Endothelial cell of umbilical vein (primary cell): ENCODE measurements around the gene HBA2. TPM values are rescaled to one million over a fixed set of nuclear protein-coding genes. Genes with fewer than 3 reads are reported as not detected.

Experiments
- BruUV-seq: library from RNA; stranded (reverse); fragments of 400-500 nt; replicated peaks from 2 replicates; lab custom pipeline; 2021; lab: Mats Ljungman, UMichigan
- CTCF ChIA-PET: fragments of 300-600, 350-600 bp; sonication (Branson Sonifier 250); formaldehyde crosslinking; loops from one replicate; lab custom pipeline; 2021; ENCODE audit warnings: antibody characterized with exemption, inconsistent platforms; lab: Charles Lee
- POLR2A ChIA-PET: fragments of 300-600, 350-600 bp; sonication (Branson Sonifier 250); formaldehyde crosslinking; loops from one replicate; lab custom pipeline; 2021; ENCODE audit warnings: antibody characterized with exemption, inconsistent platforms; lab: Charles Lee
- DNase-seq: peaks from one replicate; pipeline ENCODE4 v3.0.0-alpha.2; 2011; ENCODE audit warnings: low read depth, low spot score
- FAIRE-seq: peaks from 2 replicates; lab custom pipeline; 2011; peaks lifted over from hg19 to GRCh38; lab: Jason Lieb, UNC
- H2AFZ ChIP-seq: 2 replicates; pipeline ENCODE4 v1.6.0; 2012; ENCODE audit warnings: low read depth, low read length, control low read depth, inconsistent platforms
- H3K27ac ChIP-seq: 2 replicates; pipeline ENCODE4 v1.5.1; 2011; ENCODE audit warnings: low read depth, mild to moderate bottlenecking, control low read depth, low read length, moderate library complexity; ENCODE audit not compliant: insufficient read depth
- H3K27me3 ChIP-seq, 2 experiments: 2 replicates each; pipeline versions ENCODE4 v1.6.0 to v1.6.1; 2011; ENCODE audit warnings: low read length in 2 of 2, mixed read lengths in 1 of 2; ENCODE audit not compliant: control insufficient read depth in 2 of 2, insufficient read depth in 2 of 2
- H3K36me3 ChIP-seq, 2 experiments: 2 replicates in 1 of 2; 3 replicates in 1 of 2; pipeline ENCODE4 v1.5.1; 2011; ENCODE audit warnings: low read length in 2 of 2, mild to moderate bottlenecking in 1 of 2, moderate library complexity in 1 of 2; ENCODE audit not compliant: control insufficient read depth in 2 of 2, insufficient read depth in 2 of 2; ENCODE audit errors: extremely low read depth in 1 of 2
- H3K4me1 ChIP-seq: 3 replicates; pipeline ENCODE4 v1.5.1; 2011; ENCODE audit warnings: mild to moderate bottlenecking, low read length; ENCODE audit not compliant: control insufficient read depth, insufficient read depth; ENCODE audit errors: extremely low read depth
- H3K4me2 ChIP-seq: 2 replicates; pipeline ENCODE4 v1.6.1; 2011; ENCODE audit warnings: low read length, control low read depth, mixed read lengths; ENCODE audit not compliant: insufficient read depth
- H3K4me3 ChIP-seq, 3 experiments: fragments of 200-600 bp in 1 of 3; sonication (generic), shearing (Covaris generic) in 1 of 3; replicated peaks in 1 of 3; 2 replicates each; pipeline ENCODE4 v1.5.1; 2011 to 2016; ENCODE audit warnings: control low read depth in 3 of 3, low read length in 3 of 3, mild to moderate bottlenecking in 2 of 3, inconsistent platforms in 1 of 3, low read depth in 1 of 3, moderate library complexity in 1 of 3; ENCODE audit not compliant: insufficient read depth in 1 of 3
- H3K79me2 ChIP-seq: 2 replicates; pipeline ENCODE4 v1.6.0; 2012; ENCODE audit warnings: low read length, inconsistent platforms; ENCODE audit not compliant: control insufficient read depth, insufficient read depth
- H3K9ac ChIP-seq: replicated peaks from 2 replicates; pipeline ENCODE3; 2011; ENCODE audit warnings: low read length, control low read depth; ENCODE audit not compliant: insufficient read depth; ENCODE audit errors: extremely low read depth
- H3K9me1 ChIP-seq: replicated peaks from 3 replicates; pipeline ENCODE4 v1.6.0; 2011; ENCODE audit warnings: mild to moderate bottlenecking, low read length; ENCODE audit not compliant: control insufficient read depth, insufficient read depth; ENCODE audit errors: extremely low read depth
- H3K9me3 ChIP-seq: replicated peaks from 2 replicates; pipeline ENCODE4 v1.5.1; 2012; ENCODE audit warnings: low read length, inconsistent platforms; ENCODE audit not compliant: control insufficient read depth, insufficient read depth
- H4K20me1 ChIP-seq: replicated peaks from 2 replicates; pipeline ENCODE3; 2011; ENCODE audit warnings: mild to moderate bottlenecking, low read length; ENCODE audit not compliant: control insufficient read depth, insufficient read depth; ENCODE audit errors: extremely low read depth
- JUN ChIP-seq: IDR thresholded peaks from 2 replicates; pipeline ENCODE4 v1.6.1; 2011; ENCODE audit warnings: borderline replicate concordance, low read depth; ENCODE audit not compliant: insufficient read length, insufficient read depth
- POLR2A ChIP-seq: IDR thresholded peaks from 2 replicates; pipeline ENCODE4 v1.6.1; 2012; ENCODE audit warnings: low read depth, mild to moderate bottlenecking, control low read depth, low read length
- POLR2AphosphoS5 ChIP-seq: IDR thresholded peaks from 2 replicates; pipeline ENCODE4 v1.6.1; 2012; ENCODE audit warnings: low read depth, mild to moderate bottlenecking, control low read depth, low read length, moderate library complexity; ENCODE audit not compliant: insufficient read depth
- dilution Hi-C: fragments of 300-500 bp; cut with MboI; formaldehyde crosslinking; loops from one replicate; pipeline ENCODE4 v1.15.0; 2019; ENCODE audit warnings: low sequenced_read_pairs; ENCODE audit not compliant: extremely low pct_ligation_motif_present
- intact Hi-C: fragments of 100-400 bp; cut with micrococcal nuclease; formaldehyde crosslinking; loops from one replicate; pipeline ENCODE4 v1.10.0; 2022
- polyA plus RNA-seq, 4 experiments: library from polyadenylated mRNA; depleted of rRNA in 3 of 4; stranded (reverse) in 3 of 4; unstranded in 1 of 4; fragments of >200 nt; gene quantifications; 2 replicates each; pipeline versions ENCODE4 v1.2.1 to v1.2.3, GENCODE V29; 2011 to 2012; ENCODE audit warnings: missing spikeins in 1 of 4
- total RNA-seq: library from RNA; stranded (reverse); gene quantifications from 2 replicates; pipeline ENCODE4 v1.2.3, GENCODE V29; 2021
- TF ChIP-seq, protein P1 (sequence below), 2 donors: IDR thresholded peaks; 1 replicate in 1 of 2; 2 replicates in 1 of 2; pipeline ENCODE4 v1.5.1; 2011; ENCODE audit warnings: low read length in 2 of 2, mild to moderate bottlenecking in 2 of 2, moderate library complexity in 2 of 2, control low read depth in 1 of 2, inconsistent platforms in 1 of 2, low read depth in 1 of 2; ENCODE audit not compliant: insufficient read depth in 1 of 2; ENCODE audit errors: extremely low read depth in 1 of 2

HBA2 gene
- total and polyA plus RNA-seq, 2 donors (not counting 3 experiments of a cell fraction or from before 2014, with no cell fraction given), result not detected

DNA sequence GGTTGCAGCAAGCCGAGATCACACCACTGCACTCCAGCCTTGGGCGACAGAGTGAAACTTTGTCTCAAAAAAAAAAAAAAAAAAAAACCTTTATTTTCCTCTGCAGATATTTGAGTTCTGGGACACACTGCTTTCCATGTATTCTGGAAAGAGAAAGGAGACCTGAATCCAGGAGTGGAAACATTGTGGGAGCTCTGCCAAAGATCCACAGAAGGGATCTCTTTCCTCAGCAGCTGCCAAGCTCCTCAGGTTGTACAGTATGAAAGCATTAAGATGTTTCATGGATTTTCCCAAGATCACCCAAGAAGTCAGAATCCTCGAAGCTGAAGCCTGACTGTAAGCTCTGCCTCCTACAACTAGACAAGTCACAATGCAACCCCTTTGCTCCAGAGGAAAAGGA, 47.7 kb upstream of the HBA2 start:
- no peak overlapping the region for H3K9ac ChIP-seq
- no peaks in the 10 kb centered on the region for H3K79me2 ChIP-seq
- no TSS peak for BruUV-seq
- no peaks in the 10 kb centered on the region for H3K9me1 ChIP-seq
- no peaks in the 10 kb centered on the region for H3K4me1 ChIP-seq
- peaks cover 0 to 5% of the 10 kb centered on the region in 2 experiments for H3K36me3 ChIP-seq
- H3K4me3 ChIP-seq, result no peak overlapping the region
- POLR2A ChIA-PET, result no interaction called here
- no peak for DNase-seq
- intact Hi-C loops (no loop called here), dilution Hi-C loops (no loop called here)
- H3K27ac ChIP-seq, result no peak overlapping the region
- no peaks in the 10 kb centered on the region for H4K20me1 ChIP-seq
- FAIRE-seq, result peak; percentile 38
- no peak for TF ChIP-seq JUN
- TF ChIP-seq, protein P1, sequence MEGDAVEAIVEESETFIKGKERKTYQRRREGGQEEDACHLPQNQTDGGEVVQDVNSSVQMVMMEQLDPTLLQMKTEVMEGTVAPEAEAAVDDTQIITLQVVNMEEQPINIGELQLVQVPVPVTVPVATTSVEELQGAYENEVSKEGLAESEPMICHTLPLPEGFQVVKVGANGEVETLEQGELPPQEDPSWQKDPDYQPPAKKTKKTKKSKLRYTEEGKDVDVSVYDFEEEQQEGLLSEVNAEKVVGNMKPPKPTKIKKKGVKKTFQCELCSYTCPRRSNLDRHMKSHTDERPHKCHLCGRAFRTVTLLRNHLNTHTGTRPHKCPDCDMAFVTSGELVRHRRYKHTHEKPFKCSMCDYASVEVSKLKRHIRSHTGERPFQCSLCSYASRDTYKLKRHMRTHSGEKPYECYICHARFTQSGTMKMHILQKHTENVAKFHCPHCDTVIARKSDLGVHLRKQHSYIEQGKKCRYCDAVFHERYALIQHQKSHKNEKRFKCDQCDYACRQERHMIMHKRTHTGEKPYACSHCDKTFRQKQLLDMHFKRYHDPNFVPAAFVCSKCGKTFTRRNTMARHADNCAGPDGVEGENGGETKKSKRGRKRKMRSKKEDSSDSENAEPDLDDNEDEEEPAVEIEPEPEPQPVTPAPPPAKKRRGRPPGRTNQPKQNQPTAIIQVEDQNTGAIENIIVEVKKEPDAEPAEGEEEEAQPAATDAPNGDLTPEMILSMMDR (IDR thresholded peaks at IDR 0.05; ENCODE audit: extremely low read depth in 1 of 2, insufficient read depth in 1 of 2, low read depth in 1 of 2, low read length in 2 of 2), result no peak
- H3K4me2 ChIP-seq, result no peak overlapping the region
- no peaks in the 10 kb centered on the region for H3K27me3 ChIP-seq
- no peak overlapping the region for H2AFZ ChIP-seq
- H3K9me3 ChIP-seq, result no peaks in the 10 kb centered on the region
- CTCF ChIA-PET, result interaction anchor here (1.4 kb wide), 1 partner anchor 18 kb away, joined by 7 read pairs; no protein-coding TSS in a partner anchor

DNA sequence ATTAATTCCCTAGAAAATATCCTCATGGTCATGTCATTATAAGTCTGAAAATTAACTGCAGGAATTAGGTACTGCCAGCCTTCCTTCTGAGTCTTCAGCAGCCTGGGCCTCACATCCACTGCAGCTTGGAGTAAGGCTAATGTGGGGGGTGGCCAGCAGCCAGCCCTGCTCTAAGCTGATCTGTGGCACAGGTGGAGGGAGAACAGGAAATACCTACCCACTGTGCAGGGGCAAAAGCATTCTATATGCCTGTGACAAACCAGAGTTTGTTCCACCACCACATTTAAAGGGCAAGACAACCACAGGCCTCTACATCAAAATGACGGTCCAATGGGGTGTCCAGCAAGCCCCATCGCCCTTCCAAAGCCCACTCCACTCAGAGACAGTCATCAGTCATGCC, 43.6 kb upstream of the HBA2 start:
- Histone ChIP-seq H3K9me1 (no peaks in the 10 kb centered on the region), H4K20me1 (no peaks in the 10 kb centered on the region), H3K4me3 (no peak overlapping the region), H3K4me1 (no peaks in the 10 kb centered on the region), H2AFZ (no peak overlapping the region), H3K9ac (no peak overlapping the region), H3K9me3 (no peaks in the 10 kb centered on the region), H3K79me2 (peaks cover 5% of the 10 kb centered on the region), H3K27me3 (no peaks in the 10 kb centered on the region), H3K27ac (no peak overlapping the region), H3K36me3 (no peaks in the 10 kb centered on the region), H3K4me2 (no peak overlapping the region)
- BruUV-seq, result no TSS peak
- FAIRE-seq (no peak), DNase-seq (no peak)
- TF ChIP-seq, protein P1 (IDR thresholded peaks at IDR 0.05; ENCODE audit: extremely low read depth in 1 of 2, insufficient read depth in 1 of 2, low read depth in 1 of 2, low read length in 2 of 2), result no peak
- TF ChIP-seq JUN (no peak), POLR2A (no peak), POLR2AphosphoS5 (no peak)
- intact Hi-C loops, result no loop called here
- CTCF ChIA-PET, result interaction anchor here (1.0 to 1.7 kb wide), 3 partner anchors 9 to 22 kb away, joined by 3 to 6 read pairs (median 5); no protein-coding TSS in a partner anchor
- POLR2A ChIA-PET, result no interaction called here
- dilution Hi-C loops, result no loop called here
